GM19467 (cell line): ENCODE measurements around the gene SPTBN1.
"Not testable (repeated sequence)": the region's sequence is repeated elsewhere in the genome, so short reads cannot be mapped to it uniquely, and the experiment has no call there.

Experiments
- ATAC-seq: cut with Tn5 transposase; IDR thresholded peaks from one replicate; pipeline ENCODE4 v1.9.1; 2021; ENCODE audit warnings: mild to moderate bottlenecking, moderate library complexity; ENCODE audit not compliant: unreplicated experiment

SPTBN1 gene

GRCh38 chr2:54524226-54524991, 68.3 kb downstream of the SPTBN1 start:
- peak; percentile 52 for ATAC-seq

GRCh38 chr2:54525321-54525720, 69.2 kb downstream of the SPTBN1 start:
- no peak for ATAC-seq

- ATAC-seq, result no peak
Measured at GRCh38 chr2:54526226-54526879, 70.2 kb downstream of the SPTBN1 start.

- ATAC-seq, result no peak
Measured at GRCh38 chr2:54528311-54528955, 72.3 kb downstream of the SPTBN1 start.

GRCh38 chr2:54529518-54529917, 73.4 kb downstream of the SPTBN1 start:
- not testable (repeated sequence) for ATAC-seq

- no peak for ATAC-seq
Measured at GRCh38 chr2:54529935-54530334, 73.8 kb downstream of the SPTBN1 start.

GRCh38 chr2:54531558-54531957, 75.4 kb downstream of the SPTBN1 start:
- no peak for ATAC-seq

GRCh38 chr2:54534221-54534620, 78.1 kb downstream of the SPTBN1 start:
- no peak for ATAC-seq

GRCh38 chr2:54534625-54535024, 78.5 kb downstream of the SPTBN1 start:
- no peak for ATAC-seq

GRCh38 chr2:54535599-54536195, 79.6 kb downstream of the SPTBN1 start:
- no peak for ATAC-seq

- ATAC-seq, result no peak
Measured at GRCh38 chr2:54536720-54537119, 80.6 kb downstream of the SPTBN1 start.

- ATAC-seq, result no peak
Measured at GRCh38 chr2:54538537-54538936, 82.4 kb downstream of the SPTBN1 start.

GRCh38 chr2:54539683-54540082, 83.6 kb downstream of the SPTBN1 start:
- ATAC-seq, result no peak

GRCh38 chr2:54540194-54540593, 84.1 kb downstream of the SPTBN1 start:
- no peak for ATAC-seq

GRCh38 chr2:54541995-54542394, 85.9 kb downstream of the SPTBN1 start:
- ATAC-seq, result no peak

GRCh38 chr2:54543733-54544396, 87.7 kb downstream of the SPTBN1 start:
- no peak for ATAC-seq

GRCh38 chr2:54545702-54546450, 89.7 kb downstream of the SPTBN1 start:
- peak; percentile 63 for ATAC-seq

- ATAC-seq, result no peak
Measured at GRCh38 chr2:54546518-54546917, 90.4 kb downstream of the SPTBN1 start.

GRCh38 chr2:54546923-54547720, 91.0 kb downstream of the SPTBN1 start:
- ATAC-seq, result peak; percentile 45
